Motor neuron (in vitro differentiated cells): Measurements from ENCODE around the gene CBLB. TPM values are rescaled to one million over a fixed set of nuclear protein-coding genes. Genes with fewer than 3 reads are reported as not detected.

Experiments
- ATAC-seq, 8 experiments: fragments of 200-7000 bp; cut with Tn5 transposase; replicated peaks in 6 of 8; 2 replicates each; pipeline ENCODE4 v1.8.0; 2021; ENCODE audit warnings: mild to moderate bottlenecking in 8 of 8, moderate library complexity in 8 of 8
- H3K27ac ChIP-seq, 2 donors: fragments of 250-450 bp; sonication (Bioruptor Pico); 2 replicates each; pipeline ENCODE4 v1.9.0; 2021; ENCODE audit warnings: antibody characterized with exemption in 2 of 2, mild to moderate bottlenecking in 2 of 2, moderate library complexity in 1 of 2
- H3K4me1 ChIP-seq, 2 donors: fragments of 250-450 bp; sonication (Bioruptor Pico); replicated peaks in 1 of 2; 2 replicates each; pipeline ENCODE4 v1.6.1; 2021; ENCODE audit warnings: antibody characterized with exemption in 2 of 2, mild to moderate bottlenecking in 2 of 2, moderate library complexity in 1 of 2
- H3K4me3 ChIP-seq, 5 donors: fragments of 250-450 bp; sonication (Bioruptor Pico); 2 replicates each; pipeline ENCODE4 v1.9.0; 2021; ENCODE audit warnings: antibody characterized with exemption in 5 of 5, mild to moderate bottlenecking in 5 of 5, moderate library complexity in 4 of 5
- WGBS, 10 experiments: fragments of 450-650 bp; shearing (Covaris generic); methylation state at CpG; one replicate each; pipeline ENCODE4 v1.0.0; 2022; 5-methylcytosine and 5-hydroxymethylcytosine counted together
- in situ Hi-C, 9 experiments: fragments of 400-800 bp; cut with MboI; loops; one replicate each; pipeline ENCODE4 v1.15.0; 2021; ENCODE audit warnings: low sequenced_read_pairs in 9 of 9, low pct_unique_long_range_greater_than_20kb in 2 of 9; ENCODE audit not compliant: unreplicated experiment in 9 of 9
- total RNA-seq, 8 experiments: library from RNA; unstranded; fragments of 300-600 nt; gene quantifications; 2 replicates each; pipeline versions ENCODE4 v1.2.3 to v1.2.4, GENCODE V29; 2022

CBLB gene
- total RNA-seq, 8 experiments from 2014 or later = 20.0 to 53.6 (median 28.4) TPM

DNA sequence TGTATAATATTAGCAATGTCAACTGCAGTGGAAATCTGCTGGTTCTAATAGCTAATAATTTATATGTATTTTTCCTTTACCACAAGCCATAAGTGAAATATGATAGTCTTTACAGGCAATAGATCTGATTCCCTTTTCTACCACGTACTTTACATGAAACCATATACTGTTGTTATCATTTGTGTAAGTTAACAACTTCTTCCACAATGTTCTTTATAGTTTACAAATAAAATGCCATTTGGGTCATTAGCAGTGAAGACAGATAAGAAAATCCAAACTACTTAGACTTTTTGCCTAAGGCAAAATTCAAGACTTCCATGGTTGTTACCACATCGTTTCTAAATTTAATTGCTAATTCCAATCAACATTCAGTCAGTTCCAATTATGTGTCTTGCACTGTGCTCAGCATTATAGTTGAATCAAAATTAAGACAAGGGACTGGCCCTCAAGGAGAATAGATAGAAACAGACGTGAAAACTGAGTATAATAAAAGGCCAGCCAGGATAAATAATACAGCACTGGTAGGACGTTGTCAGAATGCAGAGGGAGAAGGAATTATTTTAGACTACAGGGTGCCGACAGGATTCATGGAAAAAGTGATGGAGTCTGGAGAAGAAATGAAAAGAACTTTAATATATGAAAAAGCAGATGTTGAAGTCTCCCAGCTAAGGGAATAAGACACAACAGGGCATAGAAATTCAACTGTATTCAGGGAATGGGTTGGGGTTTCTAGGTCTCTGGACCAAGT is 252.3 kb downstream of the CBLB start:
- H3K27ac ChIP-seq = no peak overlapping the region
- 13 to 90% (median 69%) methylated on average over 1 to 5 of the region's 5 CpGs for WGBS, 10 experiments
- H3K4me3 ChIP-seq = no peak overlapping the region
- H3K4me1 ChIP-seq = peaks cover 3 to 4% of the 10 kb centered on the region in 2 donors
- ATAC-seq = peak in 1 of 8 experiments; percentile 29
- in situ Hi-C loops = no loop called here

DNA sequence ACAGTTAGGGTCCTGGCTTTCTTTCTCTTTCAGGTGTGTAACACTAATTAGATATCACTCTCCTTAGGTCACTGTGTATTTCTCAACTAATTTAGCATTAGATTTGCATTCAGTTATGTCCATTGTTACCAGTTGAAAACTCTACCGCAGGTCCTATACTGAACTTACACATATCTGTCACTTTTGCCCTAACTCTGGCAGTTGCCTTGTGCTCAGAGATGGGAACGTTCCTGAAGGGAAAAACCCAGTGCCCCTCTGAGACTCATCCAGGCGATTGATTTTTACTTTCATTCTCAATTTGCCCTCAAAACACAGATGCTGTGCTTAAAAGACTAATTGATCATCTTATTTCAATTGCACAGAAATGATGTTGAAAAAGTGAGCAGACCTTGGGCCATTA is 253.0 kb downstream of the CBLB start:
- 17 to 84% (median 74%) methylated on average over 1 to 3 of the region's 3 CpGs; no CpG with 5 or more reads in 2 of the 10 experiments for WGBS, 10 experiments
- Histone ChIP-seq H3K4me3 (no peak overlapping the region), H3K4me1 (peaks cover 3 to 4% of the 10 kb centered on the region in 2 donors), H3K27ac (no peak overlapping the region)
- no peak for ATAC-seq
- in situ Hi-C loops = no loop called here

GRCh38 chr3:105614288-105615030 is 254.4 kb downstream of the CBLB start:
- no peak for ATAC-seq
- Histone ChIP-seq H3K4me3 (no peak overlapping the region), H3K4me1 (peaks cover 3 to 4% of the 10 kb centered on the region in 2 donors), H3K27ac (no peak overlapping the region)
- in situ Hi-C loops = no loop called here

DNA sequence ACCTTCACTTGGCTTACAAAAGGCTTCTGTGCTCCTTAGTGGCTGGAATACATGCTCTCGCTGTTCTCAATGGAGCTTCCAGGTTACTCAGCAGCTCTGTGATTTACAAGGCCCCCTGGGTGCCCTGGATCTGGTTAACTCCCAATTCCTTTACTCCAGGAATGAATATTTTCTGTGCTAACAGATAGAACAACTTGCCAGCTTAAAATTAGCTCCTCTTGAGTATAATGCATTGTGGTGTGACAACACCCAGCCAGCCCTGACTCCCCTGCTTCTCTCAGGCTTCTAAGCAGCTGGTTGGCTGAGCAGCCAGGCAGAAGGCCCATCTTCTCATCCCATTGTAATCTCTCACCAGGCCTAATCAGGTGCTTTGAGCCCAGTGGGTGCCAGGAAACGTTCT is 255.7 kb downstream of the CBLB start:
- ATAC-seq = peak in 4 of 8 experiments; percentile 24 to 91 (median 43)

GRCh38 chr3:105611304-105612192 is 257.3 kb downstream of the CBLB start:
- ATAC-seq = no peak
- in situ Hi-C loops = no loop called here
- Histone ChIP-seq H3K4me3 (no peak overlapping the region), H3K4me1 (peaks cover 3% of the 10 kb centered on the region in 2 donors), H3K27ac (no peak overlapping the region)
- 60 to 100% (median 90%) methylated on average over 1 to 5 of the region's 5 CpGs; no CpG with 5 or more reads in 1 of the 10 experiments for WGBS, 10 experiments

More for the DNA sequence above, 255.7 kb downstream of the CBLB start:
- in situ Hi-C loops = no loop called here
- Histone ChIP-seq H3K4me1 (peaks cover 3 to 4% of the 10 kb centered on the region in 2 donors), H3K27ac (no peak overlapping the region), H3K4me3 (no peak overlapping the region)
- 0 to 83% (median 50%) methylated on average over 1 to 2 of the region's 2 CpGs; no CpG with 5 or more reads in 4 of the 10 experiments for whole genome bisulfite sequencing, 10 experiments

- in situ Hi-C loops = no loop called here
- WGBS, 10 experiments = 86 to 100% (median 100%) methylated on average over 1 to 4 of the region's 4 CpGs; no CpG with 5 or more reads in 3 of the 10 experiments
- no peak overlapping the region for H3K27ac ChIP-seq
- peaks cover 0 to 3% of the 10 kb centered on the region in 2 donors for H3K4me1 ChIP-seq
- no peak overlapping the region for H3K4me3 ChIP-seq
- ATAC-seq = no peak
Measured at GRCh38 chr3:105610473-105610872, 258.3 kb downstream of the CBLB start.

DNA sequence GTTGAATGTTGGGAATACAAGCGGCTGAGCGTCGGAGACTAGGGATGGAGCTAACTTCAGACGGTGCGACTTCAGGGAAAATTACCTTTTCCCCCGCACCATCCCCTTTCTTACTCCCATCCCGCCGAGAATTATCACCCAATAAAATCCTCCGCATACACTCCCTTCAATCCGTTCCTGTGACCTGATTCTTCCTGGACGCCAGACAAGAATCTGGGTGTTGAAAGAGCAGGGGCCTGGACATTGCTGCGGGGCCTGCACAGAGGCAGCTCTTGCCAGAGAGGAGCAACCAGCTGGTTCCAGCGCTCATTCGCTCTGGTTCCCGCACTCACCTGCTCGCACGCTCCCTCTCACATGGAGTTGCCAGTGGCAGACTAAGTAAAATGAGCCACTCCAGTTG is 260.2 kb downstream of the CBLB start:
- WGBS, 10 experiments = 59 to 100% (median 90%) methylated on average over 1 to 16 of the region's 17 CpGs; no CpG with 5 or more reads in 1 of the 10 experiments
- in situ Hi-C loops = no loop called here
- Histone ChIP-seq H3K4me1 (peaks cover 0 to 3% of the 10 kb centered on the region in 2 donors), H3K27ac (no peak overlapping the region), H3K4me3 (no peak overlapping the region)
- ATAC-seq = no peak

GRCh38 chr3:105606016-105606415 is 262.8 kb downstream of the CBLB start:
- no peak overlapping the region for H3K27ac ChIP-seq
- no peaks in the 10 kb centered on the region for H3K4me1 ChIP-seq
- peak in 2 of 8 experiments; percentile 20 to 27 for ATAC-seq
- H3K4me3 ChIP-seq = no peak overlapping the region
- in situ Hi-C loops = no loop called here
